Measurements from ENCODE around the gene GABRG3. TPM values are rescaled to one million over a fixed set of nuclear protein-coding genes. Genes with fewer than 3 reads are reported as not detected.

The GABRG3 gene
- total RNA-seq, 1 experiment from 2014 or later, result not detected

DNA sequence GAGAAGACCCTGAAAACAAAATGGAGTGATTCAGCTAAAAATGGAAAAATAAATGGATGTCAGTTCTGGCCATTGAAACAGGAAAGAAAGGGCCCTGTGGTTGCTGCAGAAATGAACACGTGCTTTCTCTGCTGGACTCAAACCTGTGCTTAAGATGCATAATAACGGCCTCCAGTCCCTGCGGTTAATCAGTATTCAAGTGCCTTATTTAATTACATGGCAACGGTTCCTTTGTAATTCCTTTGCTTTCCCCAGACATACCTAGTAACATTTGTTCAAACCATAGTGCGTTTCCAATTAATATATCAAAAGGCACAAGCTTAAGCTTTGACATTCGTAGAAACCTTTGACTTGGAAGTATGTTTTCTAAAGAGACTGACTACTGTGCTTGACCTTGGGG lies 428.3 kb downstream of the GABRG3 start:
- no peaks in the 10 kb centered on the region for H3K9me2 ChIP-seq (replicated peaks; ENCODE audit: insufficient read depth, low read length)
- no peaks in the 10 kb centered on the region for H3K79me2 ChIP-seq (ENCODE audit: low read length)

DNA sequence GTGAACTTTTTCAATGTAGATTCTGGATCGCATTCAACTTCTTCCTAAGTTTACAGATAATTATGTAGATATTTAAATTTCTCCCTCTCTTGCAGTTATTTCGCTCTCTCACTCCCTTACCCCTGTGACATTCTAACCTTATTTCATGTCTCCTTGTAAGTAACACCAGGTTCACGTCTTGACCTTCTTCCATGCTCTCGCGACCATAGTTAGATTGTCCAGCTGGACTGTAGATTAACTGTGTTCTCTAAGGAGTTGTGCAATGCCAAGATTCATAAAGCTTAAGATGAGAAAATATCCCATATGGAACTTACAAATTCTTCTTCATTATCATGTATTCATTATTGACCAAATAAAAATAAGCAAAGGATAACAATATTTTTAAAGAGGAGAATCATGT lies 430.5 kb downstream of the GABRG3 start:
- H3K4me1 ChIP-seq (ENCODE audit: low read length), result no peaks in the 10 kb centered on the region
- H3K36me3 ChIP-seq (ENCODE audit: insufficient read depth, low read length), result no peaks in the 10 kb centered on the region
- H3K9ac ChIP-seq (ENCODE audit: low read length), result no peak overlapping the region
- no peaks in the 10 kb centered on the region for H3K79me2 ChIP-seq (ENCODE audit: low read length)
- no peaks in the 10 kb centered on the region for H4K20me1 ChIP-seq (ENCODE audit: insufficient read depth, low read depth, low read length)
- no peak for DNase-seq
- no peak overlapping the region for H3K27ac ChIP-seq (ENCODE audit: low read length)
- H3K27me3 ChIP-seq (ENCODE audit: low read length), result no peaks in the 10 kb centered on the region
- H3K9me3 ChIP-seq (ENCODE audit: low read length), result peaks cover 35% of the 10 kb centered on the region
- no peak overlapping the region for H2AFZ ChIP-seq (ENCODE audit: low read length)
- no peaks in the 10 kb centered on the region for H3K9me2 ChIP-seq (replicated peaks; ENCODE audit: insufficient read depth, low read length)
- no peak overlapping the region for H3K4me3 ChIP-seq (ENCODE audit: low read length)
- H3K4me2 ChIP-seq (ENCODE audit: low read depth, low read length, poor library complexity, severe bottlenecking), result no peak overlapping the region

More for the DNA sequence above, 428.3 kb downstream of the GABRG3 start:
- no peaks in the 10 kb centered on the region for H3K36me3 ChIP-seq (ENCODE audit: insufficient read depth, low read length)
- peaks cover 41% of the 10 kb centered on the region for H3K9me3 ChIP-seq (ENCODE audit: low read length)
- no peak overlapping the region for H3K27ac ChIP-seq (ENCODE audit: low read length)
- no peak overlapping the region for H3K4me3 ChIP-seq (ENCODE audit: low read length)
- DNase-seq, result no peak
- no peak overlapping the region for H3K9ac ChIP-seq (ENCODE audit: low read length)
- H2AFZ ChIP-seq (ENCODE audit: low read length), result no peak overlapping the region
- no peaks in the 10 kb centered on the region for H3K4me1 ChIP-seq (ENCODE audit: low read length)
- H3K4me2 ChIP-seq (ENCODE audit: low read depth, low read length, poor library complexity, severe bottlenecking), result no peak overlapping the region
- no peaks in the 10 kb centered on the region for H4K20me1 ChIP-seq (ENCODE audit: insufficient read depth, low read depth, low read length)
- no peaks in the 10 kb centered on the region for H3K27me3 ChIP-seq (ENCODE audit: low read length)

DNA sequence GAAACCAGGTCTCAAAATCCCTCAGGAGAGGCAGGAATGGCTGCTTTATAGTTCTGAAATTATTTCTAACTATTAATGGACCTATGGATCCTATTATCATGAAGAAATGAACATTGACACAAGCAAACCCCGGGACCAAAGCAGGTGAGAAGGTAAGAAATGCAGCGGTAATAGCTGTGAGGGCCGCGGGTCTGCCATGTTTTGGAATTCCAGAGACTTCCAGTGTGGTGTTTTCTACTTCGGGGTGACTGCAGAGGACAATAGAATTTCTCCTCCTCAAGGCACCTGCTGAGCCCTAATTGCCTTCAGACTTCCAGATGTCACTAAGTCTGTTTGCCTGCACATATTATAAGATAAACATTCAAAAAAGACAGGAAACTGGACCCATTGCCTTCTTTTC lies 437.4 kb downstream of the GABRG3 start:
- Histone ChIP-seq H3K36me3 (ENCODE audit: insufficient read depth, low read length) (no peaks in the 10 kb centered on the region), H3K9me2 (replicated peaks; ENCODE audit: insufficient read depth, low read length) (no peaks in the 10 kb centered on the region), H3K9ac (ENCODE audit: low read length) (no peak overlapping the region), H2AFZ (ENCODE audit: low read length) (no peak overlapping the region), H3K27me3 (ENCODE audit: low read length) (no peaks in the 10 kb centered on the region), H3K27ac (ENCODE audit: low read length) (no peak overlapping the region), H3K4me1 (ENCODE audit: low read length) (no peaks in the 10 kb centered on the region), H3K4me2 (ENCODE audit: low read depth, low read length, poor library complexity, severe bottlenecking) (no peak overlapping the region), H3K79me2 (ENCODE audit: low read length) (no peaks in the 10 kb centered on the region), H3K4me3 (ENCODE audit: low read length) (no peak overlapping the region), H3K9me3 (ENCODE audit: low read length) (peaks cover 29% of the 10 kb centered on the region), H4K20me1 (ENCODE audit: insufficient read depth, low read depth, low read length) (no peaks in the 10 kb centered on the region)
- DNase-seq, result no peak

- peaks cover 31% of the 10 kb centered on the region for H3K9me3 ChIP-seq (ENCODE audit: low read length)
- no peak overlapping the region for H3K4me2 ChIP-seq (ENCODE audit: low read depth, low read length, poor library complexity, severe bottlenecking)
- H3K9me2 ChIP-seq (replicated peaks; ENCODE audit: insufficient read depth, low read length), result no peaks in the 10 kb centered on the region
- H3K9ac ChIP-seq (ENCODE audit: low read length), result no peak overlapping the region
- H3K27ac ChIP-seq (ENCODE audit: low read length), result no peak overlapping the region
- no peaks in the 10 kb centered on the region for H4K20me1 ChIP-seq (ENCODE audit: insufficient read depth, low read depth, low read length)
- H2AFZ ChIP-seq (ENCODE audit: low read length), result no peak overlapping the region
- H3K79me2 ChIP-seq (ENCODE audit: low read length), result no peaks in the 10 kb centered on the region
- no peak overlapping the region for H3K4me3 ChIP-seq (ENCODE audit: low read length)
- no peaks in the 10 kb centered on the region for H3K27me3 ChIP-seq (ENCODE audit: low read length)
- DNase-seq, result no peak
- H3K4me1 ChIP-seq (ENCODE audit: low read length), result no peaks in the 10 kb centered on the region
- H3K36me3 ChIP-seq (ENCODE audit: insufficient read depth, low read length), result no peaks in the 10 kb centered on the region
These were observed 440.1 kb downstream of the GABRG3 start for GRCh38 chr15:27410996-27411605.

- Histone ChIP-seq H3K79me2 (ENCODE audit: low read length) (no peaks in the 10 kb centered on the region), H2AFZ (ENCODE audit: low read length) (no peak overlapping the region)
- DNase-seq, result no peak
These were observed 441.4 kb downstream of the GABRG3 start for GRCh38 chr15:27412415-27412814.

DNA sequence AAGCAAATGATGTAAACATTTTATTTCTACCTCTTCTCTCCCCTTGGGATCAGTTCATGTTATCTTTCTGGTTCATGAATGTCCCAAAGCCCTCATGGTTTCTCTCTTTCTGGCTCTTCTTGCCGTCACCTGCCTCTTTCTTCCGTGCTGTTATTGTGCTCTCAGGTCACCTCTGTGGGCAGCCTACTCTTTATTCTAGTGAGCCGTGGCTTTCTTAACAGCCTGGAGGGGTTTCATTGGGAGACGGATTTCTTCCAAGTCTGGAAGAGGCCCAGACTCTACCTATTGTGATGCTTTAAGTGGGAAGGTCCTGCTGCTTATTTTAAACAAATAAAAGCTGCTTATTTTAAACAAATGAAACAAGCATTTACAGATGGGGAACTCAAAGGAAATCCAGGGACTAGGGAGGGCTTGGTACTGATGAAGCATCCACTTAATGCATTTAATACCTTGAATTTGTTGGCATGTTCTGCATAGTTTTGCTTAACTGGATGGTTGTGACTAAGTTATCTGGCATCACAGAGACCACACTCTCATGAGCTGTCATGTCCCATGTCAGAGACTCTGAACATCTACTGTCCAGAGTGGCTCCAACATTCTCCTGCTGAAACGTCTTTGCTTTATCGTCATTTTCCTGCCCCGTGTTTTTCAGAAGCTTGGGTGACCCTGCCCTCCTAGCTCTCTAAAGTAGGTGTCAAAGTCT lies 443.3 kb downstream of the GABRG3 start:
- H3K9ac ChIP-seq (ENCODE audit: low read length), result no peak overlapping the region
- H3K79me2 ChIP-seq (ENCODE audit: low read length), result no peaks in the 10 kb centered on the region
- H3K9me3 ChIP-seq (ENCODE audit: low read length), result peaks cover 43% of the 10 kb centered on the region
- no peak overlapping the region for H3K27ac ChIP-seq (ENCODE audit: low read length)
- no peaks in the 10 kb centered on the region for H4K20me1 ChIP-seq (ENCODE audit: insufficient read depth, low read depth, low read length)
- no peaks in the 10 kb centered on the region for H3K9me2 ChIP-seq (replicated peaks; ENCODE audit: insufficient read depth, low read length)
- no peak overlapping the region for H3K4me2 ChIP-seq (ENCODE audit: low read depth, low read length, poor library complexity, severe bottlenecking)
- no peak overlapping the region for H2AFZ ChIP-seq (ENCODE audit: low read length)
- no peaks in the 10 kb centered on the region for H3K36me3 ChIP-seq (ENCODE audit: insufficient read depth, low read length)
- no peaks in the 10 kb centered on the region for H3K27me3 ChIP-seq (ENCODE audit: low read length)
- no peak overlapping the region for H3K4me3 ChIP-seq (ENCODE audit: low read length)
- no peak for DNase-seq
- no peaks in the 10 kb centered on the region for H3K4me1 ChIP-seq (ENCODE audit: low read length)

More at GRCh38 chr15:27412415-27412814, 441.4 kb downstream of the GABRG3 start:
- Histone ChIP-seq H3K27ac (ENCODE audit: low read length) (no peak overlapping the region), H3K4me1 (ENCODE audit: low read length) (no peaks in the 10 kb centered on the region), H3K9ac (ENCODE audit: low read length) (no peak overlapping the region), H3K9me2 (replicated peaks; ENCODE audit: insufficient read depth, low read length) (no peaks in the 10 kb centered on the region), H3K9me3 (ENCODE audit: low read length) (peaks cover 34% of the 10 kb centered on the region), H3K4me3 (ENCODE audit: low read length) (no peak overlapping the region), H3K27me3 (ENCODE audit: low read length) (no peaks in the 10 kb centered on the region), H4K20me1 (ENCODE audit: insufficient read depth, low read depth, low read length) (no peaks in the 10 kb centered on the region), H3K4me2 (ENCODE audit: low read depth, low read length, poor library complexity, severe bottlenecking) (no peak overlapping the region), H3K36me3 (ENCODE audit: insufficient read depth, low read length) (no peaks in the 10 kb centered on the region)

GRCh38 chr15:27418726-27419125 lies 447.7 kb downstream of the GABRG3 start:
- H3K27me3 ChIP-seq (ENCODE audit: low read length), result no peaks in the 10 kb centered on the region

GRCh38 chr15:27422997-27423396 lies 452.0 kb downstream of the GABRG3 start:
- Histone ChIP-seq H3K9me3 (ENCODE audit: low read length) (peaks cover 30% of the 10 kb centered on the region), H3K27ac (ENCODE audit: low read length) (no peak overlapping the region), H3K36me3 (ENCODE audit: insufficient read depth, low read length) (no peaks in the 10 kb centered on the region), H3K4me3 (ENCODE audit: low read length) (no peak overlapping the region), H3K27me3 (ENCODE audit: low read length) (no peaks in the 10 kb centered on the region), H3K79me2 (ENCODE audit: low read length) (no peaks in the 10 kb centered on the region), H3K4me1 (ENCODE audit: low read length) (no peaks in the 10 kb centered on the region), H4K20me1 (ENCODE audit: insufficient read depth, low read depth, low read length) (no peaks in the 10 kb centered on the region), H2AFZ (ENCODE audit: low read length) (no peak overlapping the region), H3K9me2 (replicated peaks; ENCODE audit: insufficient read depth, low read length) (no peaks in the 10 kb centered on the region), H3K9ac (ENCODE audit: low read length) (no peak overlapping the region), H3K4me2 (ENCODE audit: low read depth, low read length, poor library complexity, severe bottlenecking) (no peak overlapping the region)
- DNase-seq, result no peak

More at GRCh38 chr15:27418726-27419125, 447.7 kb downstream of the GABRG3 start:
- Histone ChIP-seq H3K4me1 (ENCODE audit: low read length) (no peaks in the 10 kb centered on the region), H3K4me2 (ENCODE audit: low read depth, low read length, poor library complexity, severe bottlenecking) (no peak overlapping the region), H4K20me1 (ENCODE audit: insufficient read depth, low read depth, low read length) (no peaks in the 10 kb centered on the region), H3K9ac (ENCODE audit: low read length) (no peak overlapping the region), H3K79me2 (ENCODE audit: low read length) (no peaks in the 10 kb centered on the region), H3K36me3 (ENCODE audit: insufficient read depth, low read length) (no peaks in the 10 kb centered on the region), H3K4me3 (ENCODE audit: low read length) (no peak overlapping the region), H3K27ac (ENCODE audit: low read length) (no peak overlapping the region), H2AFZ (ENCODE audit: low read length) (no peak overlapping the region), H3K9me2 (replicated peaks; ENCODE audit: insufficient read depth, low read length) (no peaks in the 10 kb centered on the region), H3K9me3 (ENCODE audit: low read length) (peaks cover 37% of the 10 kb centered on the region)
- no peak for DNase-seq

Data from Karpas-422 (cell line).